GM19395 (cell line): ENCODE results near the gene ACSS1.

Experiments used
- ATAC-seq: cut with Tn5 transposase; IDR thresholded peaks from one replicate; pipeline ENCODE4 v1.9.1; 2021; ENCODE audit warnings: mild to moderate bottlenecking, moderate library complexity; ENCODE audit not compliant: unreplicated experiment

ACSS1 gene

DNA sequence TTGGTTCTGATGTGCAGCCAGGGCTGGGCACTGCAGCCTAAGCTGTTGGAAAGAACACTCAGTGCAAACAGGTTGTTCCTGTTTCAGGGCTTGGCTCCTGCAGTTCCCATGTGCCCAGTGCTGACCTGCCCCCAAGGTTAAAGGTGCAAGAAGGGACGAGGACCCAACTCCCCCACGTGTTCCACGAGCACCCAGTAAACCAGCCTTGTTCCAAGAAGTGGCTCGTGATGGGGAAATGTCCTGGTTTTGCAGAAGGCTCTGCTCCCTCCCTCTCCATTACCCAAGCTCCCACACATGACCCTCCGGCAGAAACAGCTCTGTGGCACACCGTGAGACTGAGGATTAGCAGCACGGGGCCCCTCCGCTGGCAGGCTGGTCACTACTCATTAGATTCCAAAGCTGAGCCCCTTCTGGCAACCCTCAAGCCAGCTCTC is 9.4 kb downstream of the ACSS1 start:
- no peak for ATAC-seq

- ATAC-seq = no peak
Observed at GRCh38 chr20:25047766-25048165, 10.2 kb downstream of the ACSS1 start.

GRCh38 chr20:25046736-25047666 is 10.9 kb downstream of the ACSS1 start:
- ATAC-seq = no peak

- ATAC-seq = no peak
Observed at GRCh38 chr20:25046181-25046641, 11.7 kb downstream of the ACSS1 start.

- no peak for ATAC-seq
Observed at GRCh38 chr20:25045343-25045712, 12.6 kb downstream of the ACSS1 start.

DNA sequence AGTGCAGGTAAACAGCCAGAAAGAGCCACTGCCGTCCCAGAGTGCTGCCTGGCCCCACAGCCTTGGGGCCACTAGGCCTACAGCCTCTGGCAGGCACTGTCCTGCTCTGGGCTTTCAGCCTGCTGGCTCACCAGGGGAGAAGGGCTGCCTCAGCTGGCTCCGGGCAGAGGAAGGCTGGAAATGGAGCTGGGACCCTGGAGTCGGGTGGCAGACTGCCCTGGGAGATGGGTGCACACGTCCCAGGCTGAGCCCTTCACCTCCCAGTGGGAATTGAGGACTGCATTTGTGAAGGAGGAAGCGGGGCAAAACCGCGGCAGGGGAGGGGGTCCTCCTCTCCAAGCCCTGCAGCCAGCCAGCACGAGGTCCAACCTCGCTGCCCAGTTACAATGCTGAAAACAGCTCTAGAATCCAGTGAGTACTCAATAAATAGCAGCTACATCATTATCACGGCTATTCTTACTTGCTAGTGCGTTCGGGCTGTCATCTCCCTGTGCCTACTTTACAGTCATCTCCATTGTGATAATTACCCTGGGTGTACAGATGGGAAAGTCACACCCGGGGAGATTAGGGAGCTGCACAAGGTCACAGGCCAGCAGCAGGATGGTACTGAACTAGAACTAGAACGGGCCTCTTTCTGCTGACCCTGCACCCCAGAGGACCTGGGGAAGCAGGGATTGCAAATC is 13.1 kb downstream of the ACSS1 start:
- ATAC-seq = no peak

DNA sequence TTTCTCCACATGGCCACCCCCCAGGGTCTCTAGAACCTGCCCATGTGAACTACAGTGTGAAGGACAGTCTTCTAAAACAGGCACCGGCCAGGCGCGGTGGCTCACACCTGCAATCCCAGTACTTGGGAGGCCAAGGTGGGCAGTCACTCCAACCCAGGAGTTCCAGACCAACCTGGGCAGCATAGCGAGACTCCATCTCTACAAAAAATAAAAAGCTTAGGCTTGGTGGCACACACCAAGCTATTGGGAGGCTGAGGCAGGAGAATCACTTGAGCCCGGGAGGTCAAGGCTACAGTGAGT is 13.7 kb downstream of the ACSS1 start:
- ATAC-seq = no peak

- ATAC-seq = no peak
Observed at GRCh38 chr20:25043499-25044260, 14.3 kb downstream of the ACSS1 start.

- ATAC-seq = peak; percentile 96
Observed at GRCh38 chr20:25042531-25043498, 15.1 kb downstream of the ACSS1 start.

- ATAC-seq = no peak
Observed at GRCh38 chr20:25041813-25042530, 16.0 kb downstream of the ACSS1 start.

- no peak for ATAC-seq
Observed at GRCh38 chr20:25040438-25040831, 17.5 kb downstream of the ACSS1 start.

DNA sequence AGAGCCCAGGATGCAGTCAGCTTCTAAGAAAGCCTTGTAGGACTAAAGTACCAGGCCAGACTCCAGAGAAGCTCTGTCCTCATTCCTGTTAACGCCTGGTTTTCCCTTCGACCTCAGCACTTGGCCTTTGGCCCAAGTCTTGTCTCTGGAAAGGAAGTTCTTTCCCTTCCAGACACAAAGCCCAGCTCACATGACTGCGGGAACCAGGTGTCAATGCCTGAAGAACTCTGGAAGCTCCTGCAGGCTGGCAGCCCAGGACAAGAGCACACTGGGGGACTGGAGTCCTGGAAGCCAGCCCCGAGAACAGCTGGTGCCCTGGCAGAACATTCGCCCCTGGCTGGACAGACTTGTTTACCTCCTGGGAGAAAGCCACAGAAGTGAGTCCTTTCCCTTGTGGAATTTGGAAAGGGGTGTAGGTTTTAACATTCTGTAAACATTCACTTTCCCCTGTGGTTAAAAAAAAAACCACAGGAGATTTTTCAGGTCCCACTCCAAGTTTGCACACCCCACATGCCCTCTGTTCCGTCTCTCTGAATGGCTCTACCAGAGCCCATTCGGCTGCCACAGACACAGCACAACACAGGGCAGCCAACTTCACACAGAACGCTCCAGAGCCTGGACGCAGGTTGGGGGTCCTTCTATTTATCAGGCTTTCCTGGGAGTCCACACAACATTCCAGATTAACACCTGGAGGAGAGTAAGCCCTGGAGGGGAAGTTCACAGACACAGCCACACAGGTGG is 18.1 kb downstream of the ACSS1 start:
- no peak for ATAC-seq

DNA sequence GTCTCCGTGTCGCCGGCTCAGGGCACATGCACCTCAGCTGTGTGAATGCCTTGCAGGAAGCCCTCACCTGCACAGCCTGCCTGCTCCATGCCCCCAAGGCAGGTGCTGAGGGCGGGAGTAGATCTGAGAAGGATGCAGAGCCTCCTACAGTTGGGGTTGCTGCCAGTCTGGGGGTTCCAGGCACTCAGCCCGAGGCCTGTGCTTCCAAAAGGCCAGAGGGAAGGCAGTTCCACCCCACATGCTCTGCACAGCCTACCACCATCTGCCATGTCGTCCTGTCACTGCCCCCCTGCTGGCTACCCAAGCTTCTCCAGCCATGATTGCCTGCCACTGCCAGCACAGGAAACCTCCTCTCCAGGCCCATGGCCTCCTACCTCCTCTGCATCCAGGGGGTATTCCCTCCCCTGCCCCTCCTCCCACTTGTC is 19.3 kb downstream of the ACSS1 start:
- no peak for ATAC-seq

- no peak for ATAC-seq
Observed at GRCh38 chr20:25038103-25038410, 19.9 kb downstream of the ACSS1 start.

GRCh38 chr20:25037288-25038102 is 20.4 kb downstream of the ACSS1 start:
- ATAC-seq = peak; percentile 40

GRCh38 chr20:25036331-25036936 is 21.5 kb downstream of the ACSS1 start:
- ATAC-seq = no peak

GRCh38 chr20:25035921-25036320 is 22.0 kb downstream of the ACSS1 start:
- no peak for ATAC-seq

DNA sequence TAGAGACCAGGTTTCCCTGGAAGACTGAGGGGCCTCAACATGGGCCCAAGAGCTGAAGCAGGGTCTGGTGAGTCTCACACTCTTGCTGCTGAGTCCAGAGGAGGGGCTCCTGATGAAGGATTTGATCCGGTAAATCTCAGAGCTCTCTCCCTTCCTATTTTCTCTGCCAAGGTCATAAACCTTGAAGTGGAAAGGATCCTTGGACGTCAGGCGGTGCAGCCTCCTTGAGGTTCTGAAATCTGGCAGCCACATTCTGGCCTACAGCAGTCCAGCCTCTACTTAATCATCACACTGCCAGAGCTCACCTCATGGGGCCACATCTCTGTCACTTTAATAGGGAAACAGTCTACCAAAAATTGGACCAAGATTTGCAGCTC is 24.0 kb downstream of the ACSS1 start:
- ATAC-seq = no peak
